Measurements from ENCODE around the gene TTC8. TPM values are rescaled to one million over a fixed set of nuclear protein-coding genes. Genes with fewer than 3 reads are reported as not detected.
"Not testable (repeated sequence)": the region's sequence is repeated elsewhere in the genome, so short reads cannot be mapped to it uniquely, and the experiment has no call there.

TTC8 gene
- 1.6 and 1.7 TPM in 2 replicates for total RNA-seq

- intact Hi-C loops (cut with micrococcal nuclease), result loop anchor here (1.0 to 2.0 kb wide), 2 partner anchors 32 to 270 kb away; partner anchors contain the start of genes EML5 and PTPN21
Observed at GRCh38 chr14:88824314-88825077, at the start of gene TTC8. TSS of gene TTC8 (plus strand) at chr14:88824651. CDS start at chr14:88824708, 57 bp downstream.

- intact Hi-C loops (cut with micrococcal nuclease), result no loop called here
Observed at GRCh38 chr14:88775532-88775931, 48.9 kb upstream of the TTC8 start.

GRCh38 chr14:88785911-88786310 lies 38.5 kb upstream of the TTC8 start:
- intact Hi-C loops (cut with micrococcal nuclease), result no loop called here

- intact Hi-C loops (cut with micrococcal nuclease), result no loop called here
Observed at GRCh38 chr14:88786715-88787114, 37.7 kb upstream of the TTC8 start.

GRCh38 chr14:88789573-88789972 lies 34.9 kb upstream of the TTC8 start:
- intact Hi-C loops (cut with micrococcal nuclease), result not testable (repeated sequence)

- intact Hi-C loops (cut with micrococcal nuclease), result loop anchor here (5.0 kb wide), 1 partner anchor 123 kb away; no protein-coding TSS in a partner anchor
Observed at GRCh38 chr14:88790501-88791251, 33.8 kb upstream of the TTC8 start.

GRCh38 chr14:88791252-88791621 lies 33.2 kb upstream of the TTC8 start:
- intact Hi-C loops (cut with micrococcal nuclease), result loop anchor here (5.0 kb wide), 1 partner anchor 124 kb away; no protein-coding TSS in a partner anchor

GRCh38 chr14:88791629-88792472 lies 32.6 kb upstream of the TTC8 start:
- intact Hi-C loops (cut with micrococcal nuclease), result loop anchor here (1.0 to 5.0 kb wide), 4 partner anchors 32 to 300 kb away; partner anchors contain the start of genes TTC8 and ZC3H14

GRCh38 chr14:88792473-88793258 lies 31.8 kb upstream of the TTC8 start, which contains the start of gene EML5:
TSS of gene EML5 (minus strand) at chr14:88792953. CDS start at chr14:88792503, 450 bp downstream.
- intact Hi-C loops (cut with micrococcal nuclease), result loop anchor here (1.0 to 5.0 kb wide), 4 partner anchors 32 to 300 kb away; partner anchors contain the start of genes TTC8 and ZC3H14

- intact Hi-C loops (cut with micrococcal nuclease), result loop anchor here (2.0 to 5.0 kb wide), 2 partner anchors 126 to 230 kb away; partner anchors contain the start of gene ZC3H14
Observed at GRCh38 chr14:88793259-88793625, 31.2 kb upstream of the TTC8 start.

GRCh38 chr14:88798156-88798555 lies 26.3 kb upstream of the TTC8 start:
- intact Hi-C loops (cut with micrococcal nuclease), result no loop called here

- intact Hi-C loops (cut with micrococcal nuclease), result no loop called here
Observed at GRCh38 chr14:88799522-88799921, 24.9 kb upstream of the TTC8 start.

- intact Hi-C loops (cut with micrococcal nuclease), result no loop called here
Observed at GRCh38 chr14:88802596-88802995, 21.9 kb upstream of the TTC8 start.

GRCh38 chr14:88804035-88804434 lies 20.4 kb upstream of the TTC8 start:
- intact Hi-C loops (cut with micrococcal nuclease), result no loop called here

- intact Hi-C loops (cut with micrococcal nuclease), result no loop called here
Observed at GRCh38 chr14:88804477-88804876, 20.0 kb upstream of the TTC8 start.

- intact Hi-C loops (cut with micrococcal nuclease), result no loop called here
Observed at GRCh38 chr14:88808359-88808758, 16.1 kb upstream of the TTC8 start.

- intact Hi-C loops (cut with micrococcal nuclease), result no loop called here
Observed at GRCh38 chr14:88815980-88816379, 8.5 kb upstream of the TTC8 start.

- intact Hi-C loops (cut with micrococcal nuclease), result no loop called here
Observed at GRCh38 chr14:88818018-88818417, 6.4 kb upstream of the TTC8 start.

GRCh38 chr14:88819674-88820073 lies 4.8 kb upstream of the TTC8 start:
- intact Hi-C loops (cut with micrococcal nuclease), result not testable (repeated sequence)

GRCh38 chr14:88821378-88821777 lies 3.1 kb upstream of the TTC8 start:
- intact Hi-C loops (cut with micrococcal nuclease), result no loop called here
